Fibroblast of the conjunctiva (primary cell): ENCODE measurements around the gene PAK4.
"Not testable (repeated sequence)": the region's sequence is repeated elsewhere in the genome, so short reads cannot be mapped to it uniquely, and the experiment has no call there.

Source experiments
- DNase-seq: peaks from one replicate; pipeline ENCODE4 v3.0.0-alpha.2; 2010; ENCODE audit warnings: low read depth

Gene PAK4

DNA sequence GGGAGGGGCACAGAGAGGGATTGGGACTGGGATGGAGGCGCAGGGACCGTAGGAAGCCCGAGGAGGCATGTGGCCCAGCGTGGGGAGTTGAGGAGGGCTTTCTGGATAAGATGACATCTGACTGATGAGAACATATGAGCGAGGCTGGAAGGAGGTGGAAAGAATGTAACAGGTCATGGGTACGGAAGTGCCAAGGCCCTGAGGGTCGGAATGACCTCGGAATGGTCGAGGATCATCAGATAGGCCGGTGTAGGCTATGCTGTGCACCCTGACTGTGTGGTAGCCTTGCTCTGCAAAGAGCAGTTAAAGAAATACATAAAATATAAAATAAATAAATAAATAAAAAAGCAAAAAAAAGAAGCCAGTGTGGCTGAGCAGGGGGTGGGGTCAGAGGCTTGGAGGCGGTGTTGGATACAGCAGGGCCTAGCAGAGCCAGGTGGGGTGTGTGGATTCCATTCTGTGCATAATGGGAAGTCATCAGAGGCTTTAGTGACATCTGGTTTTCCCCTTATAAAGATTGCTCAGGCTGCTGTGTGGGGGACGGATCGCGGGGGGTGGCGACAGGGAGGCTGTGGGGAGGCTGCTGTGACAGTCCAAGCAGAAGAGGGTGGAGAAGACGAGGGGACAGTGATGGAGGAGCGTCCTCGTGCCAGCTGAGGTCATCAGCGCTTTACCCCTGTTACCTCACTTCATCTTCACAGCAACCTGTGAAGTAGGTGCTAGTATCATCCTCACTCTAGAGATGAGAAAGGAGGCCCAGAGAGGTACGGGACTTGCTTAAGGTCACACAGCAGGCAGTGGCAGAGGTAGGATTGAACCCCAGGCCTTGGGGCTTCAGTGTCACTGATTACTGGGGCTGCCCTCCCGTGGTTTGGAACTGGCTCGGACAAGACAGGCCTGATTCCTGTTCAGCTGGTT lies 5.0 kb downstream of the PAK4 start:
- no peak for DNase-seq

DNA sequence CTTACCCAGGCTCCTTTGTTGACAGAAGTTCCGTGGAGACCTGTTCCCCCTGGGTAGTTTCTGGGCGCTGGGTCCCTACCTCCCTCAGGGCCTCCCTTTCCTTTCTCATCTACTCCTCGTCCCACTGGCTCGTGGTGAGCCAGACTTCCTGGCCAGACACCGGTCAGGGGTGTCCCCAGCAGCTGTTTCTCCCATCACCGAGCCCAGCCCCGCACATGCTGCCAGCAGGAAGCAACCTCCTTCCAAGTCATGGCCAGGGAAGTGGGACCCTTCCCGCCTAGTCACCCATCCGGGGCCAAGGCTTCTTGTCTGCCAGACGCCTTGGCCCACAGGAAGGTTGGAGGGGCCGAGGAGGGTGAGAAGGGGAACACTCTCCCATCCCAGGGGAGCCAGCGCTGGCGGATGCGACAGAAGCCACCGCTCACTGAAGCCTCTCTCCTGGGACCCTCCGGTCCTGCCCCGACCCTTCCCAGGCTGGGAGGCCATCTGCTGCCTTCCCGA lies 5.7 kb downstream of the PAK4 start:
- DNase-seq, result no peak

- no peak for DNase-seq
Observed at GRCh38 chr19:39132344-39132969, 6.9 kb downstream of the PAK4 start.

- DNase-seq, result no peak
Observed at GRCh38 chr19:39133431-39134270, 8.1 kb downstream of the PAK4 start.

DNA sequence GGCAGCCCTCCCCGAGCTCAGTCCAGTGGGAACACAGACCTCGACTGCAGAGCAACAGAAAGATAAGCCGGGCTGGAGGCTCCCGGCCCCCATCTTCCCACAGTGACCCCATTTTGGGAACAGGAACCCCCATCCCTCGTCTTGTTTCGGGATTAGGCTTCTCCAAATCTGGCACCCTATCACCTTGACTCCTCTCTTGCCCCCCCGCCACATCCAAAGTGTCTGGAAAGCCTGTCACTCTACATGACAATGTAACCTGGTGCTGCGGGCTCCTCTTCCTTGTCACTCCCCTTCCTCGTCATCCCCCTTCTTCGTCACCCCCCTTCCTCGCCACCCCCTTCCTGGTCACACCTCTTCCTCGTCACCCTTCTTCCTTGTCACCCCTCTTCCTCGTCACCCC lies 10.1 kb downstream of the PAK4 start:
- no peak for DNase-seq

GRCh38 chr19:39136225-39136940 lies 10.8 kb downstream of the PAK4 start:
- DNase-seq, result no peak

- no peak for DNase-seq
Observed at GRCh38 chr19:39137131-39137530, 11.5 kb downstream of the PAK4 start.

- no peak for DNase-seq
Observed at GRCh38 chr19:39138221-39139211, 12.9 kb downstream of the PAK4 start.

DNA sequence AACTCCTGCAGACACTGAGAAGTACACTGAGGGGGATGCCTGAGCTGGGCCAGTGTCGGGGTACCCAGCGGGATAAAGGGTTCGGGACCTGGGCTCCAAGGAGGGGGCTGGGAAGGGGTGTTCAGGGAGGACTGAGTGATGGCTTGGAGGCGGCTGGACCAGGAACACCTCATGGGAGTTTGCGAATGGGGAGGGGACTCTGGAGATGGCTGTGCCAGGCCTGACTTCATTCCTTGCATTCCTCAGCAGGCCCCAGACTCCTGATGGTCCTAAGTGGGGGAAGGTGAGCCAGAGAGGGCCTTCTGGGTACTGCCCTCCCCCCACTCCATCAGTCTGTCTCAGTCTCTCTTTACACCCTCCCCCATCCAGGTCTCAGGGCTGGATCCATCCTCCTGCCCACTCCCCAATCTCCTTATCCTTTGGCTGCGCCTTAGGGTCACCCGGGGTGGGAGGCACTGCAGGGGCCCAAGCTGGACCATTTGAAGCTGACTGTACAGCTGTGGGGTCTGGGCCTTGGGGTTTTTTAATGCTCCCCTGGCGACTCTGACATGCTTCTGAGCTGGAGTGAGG lies 13.8 kb downstream of the PAK4 start:
- DNase-seq, result no peak

DNA sequence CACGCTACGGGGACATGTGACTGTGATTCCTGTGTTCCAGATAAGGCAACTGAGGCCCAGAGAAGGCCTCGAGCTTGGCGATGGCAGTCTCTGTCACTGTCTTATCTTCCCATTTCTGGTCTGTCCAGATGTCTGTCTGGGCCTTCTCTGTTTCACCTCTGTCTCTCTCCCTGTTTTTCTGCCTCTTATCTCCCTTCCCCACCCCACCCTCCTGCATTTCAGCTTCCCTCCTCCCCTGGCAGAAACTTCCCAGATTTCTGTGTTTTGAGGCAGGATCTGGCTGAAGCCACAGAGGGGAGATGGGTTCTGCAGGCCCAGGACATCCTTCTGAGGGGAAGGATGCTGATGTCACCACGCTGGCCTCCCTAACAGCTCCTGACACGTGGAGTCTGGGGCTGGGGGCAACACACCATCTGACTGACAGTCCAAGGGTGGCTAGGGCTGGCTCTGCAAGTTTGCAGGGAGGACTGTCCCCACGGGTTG lies 14.4 kb downstream of the PAK4 start:
- no peak for DNase-seq

- no peak for DNase-seq
Observed at GRCh38 chr19:39140594-39140993, 15.0 kb downstream of the PAK4 start.

- DNase-seq, result no peak
Observed at GRCh38 chr19:39141929-39142328, 16.3 kb downstream of the PAK4 start.

DNA sequence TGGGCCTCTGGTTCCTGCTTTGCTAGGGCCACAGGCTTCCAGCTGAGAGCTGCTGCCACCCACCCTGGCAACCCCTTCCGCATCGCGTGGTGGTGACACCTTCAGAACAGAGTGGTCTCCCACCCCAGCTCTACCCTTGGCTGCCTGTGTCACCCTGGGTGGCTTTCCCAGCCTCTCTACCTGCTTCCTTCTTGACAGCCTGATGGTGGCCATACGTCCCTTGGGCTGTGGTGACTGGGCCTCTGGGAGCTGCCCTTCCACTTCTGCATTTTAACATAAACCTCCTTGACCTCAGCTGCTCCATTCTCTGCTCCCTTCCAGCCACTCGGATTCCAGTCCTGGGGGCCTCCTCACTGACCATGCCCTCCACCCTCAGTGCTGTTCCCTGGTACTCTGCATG lies 17.0 kb downstream of the PAK4 start:
- DNase-seq, result no peak

GRCh38 chr19:39143757-39144289 lies 18.2 kb downstream of the PAK4 start:
- DNase-seq, result not testable (repeated sequence)

GRCh38 chr19:39144290-39145071 lies 18.9 kb downstream of the PAK4 start:
- no peak for DNase-seq

GRCh38 chr19:39145180-39145953 lies 19.8 kb downstream of the PAK4 start:
- DNase-seq, result no peak

DNA sequence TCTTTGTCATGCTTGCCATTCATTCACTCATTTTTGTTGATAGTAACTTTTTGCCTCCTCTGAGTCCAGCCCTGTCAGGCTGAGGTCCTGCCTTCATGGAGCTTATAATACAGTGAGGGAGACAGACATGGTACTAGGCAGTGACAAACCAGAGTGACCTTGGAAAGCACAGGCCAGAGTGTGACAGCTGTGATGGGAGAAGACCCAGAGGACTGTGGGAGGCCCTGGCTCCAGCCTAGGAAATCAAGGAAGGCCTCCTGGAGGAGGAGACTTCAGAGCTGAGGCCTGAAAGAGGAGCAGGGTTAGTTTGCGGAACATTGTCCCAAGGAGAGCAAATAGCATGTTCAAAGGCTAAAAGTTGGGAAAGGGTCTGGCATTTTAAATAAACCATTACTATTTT lies 20.5 kb downstream of the PAK4 start:
- no peak for DNase-seq
